H1 (cell line): ENCODE data around the gene CCSER2. TPM values are rescaled to one million over a fixed set of nuclear protein-coding genes. Genes with fewer than 3 reads are reported as not detected.

Experiments used
- CTCF ChIA-PET: fragments of 300-600 bp; sonication (Branson Sonifier 250); formaldehyde crosslinking; loops from one replicate; lab custom pipeline; 2021; ENCODE audit not compliant: partially characterized antibody; lab: Charles Lee
- POLR2A ChIA-PET: fragments of 300-600 bp; sonication (Branson Sonifier 250); formaldehyde crosslinking; loops from one replicate; lab custom pipeline; 2021; ENCODE audit warnings: inconsistent platforms; ENCODE audit not compliant: partially characterized antibody; lab: Charles Lee
- DNase-seq, 2 experiments: peaks; one replicate each; pipeline versions ENCODE4 v3.0.0 to v3.0.0-alpha.2; 2010 to 2022; ENCODE audit warnings: low spot score in 2 of 2, low read depth in 1 of 2, mixed read lengths in 1 of 2
- FAIRE-seq: peaks from 2 replicates; lab custom pipeline; 2011; peaks lifted over from hg19 to GRCh38; lab: Jason Lieb, UNC
- H2AFZ ChIP-seq: 2 replicates; pipeline ENCODE4 v1.8.1; 2012; ENCODE audit warnings: low read length, inconsistent platforms
- H2AK5ac ChIP-seq: 2 replicates; pipeline ENCODE4 v1.6.1; 2013; ENCODE audit warnings: low read depth, low read length
- H2BK120ac ChIP-seq: replicated peaks from 2 replicates; pipeline ENCODE3; 2013; ENCODE audit warnings: low read depth, low read length, inconsistent platforms
- H2BK12ac ChIP-seq: 2 replicates; pipeline ENCODE4 v1.6.1; 2013; ENCODE audit warnings: low read depth, low read length
- H2BK15ac ChIP-seq: 2 replicates; pipeline ENCODE4 v1.6.1; 2013; ENCODE audit warnings: low read length
- H2BK20ac ChIP-seq: 2 replicates; pipeline ENCODE4 v1.6.1; 2013; ENCODE audit warnings: low read length
- H2BK5ac ChIP-seq: 2 replicates; pipeline ENCODE4 v1.6.1; 2013; ENCODE audit warnings: low read depth, low read length
- H3K14ac ChIP-seq: 2 replicates; pipeline ENCODE4 v1.6.1; 2013; ENCODE audit warnings: inconsistent platforms; ENCODE audit not compliant: insufficient read length
- H3K18ac ChIP-seq: 2 replicates; pipeline ENCODE4 v1.6.1; 2013; ENCODE audit warnings: low read length; ENCODE audit errors: extremely low read depth
- H3K23ac ChIP-seq: 2 replicates; pipeline ENCODE4 v1.6.1; 2013; ENCODE audit warnings: inconsistent platforms; ENCODE audit not compliant: insufficient read length
- H3K23me2 ChIP-seq: 2 replicates; pipeline ENCODE4 v1.6.1; 2013; ENCODE audit warnings: low read depth, low read length
- H3K27ac ChIP-seq: 2 replicates; pipeline ENCODE4 v1.6.1; 2011; ENCODE audit warnings: low read depth, low read length, inconsistent platforms
- H3K27me3 ChIP-seq, 4 experiments: replicated peaks in 1 of 4; 1 replicate in 1 of 4; 2 replicates in 3 of 4; pipeline versions ENCODE4 v1.6.1 to v1.8.1; 2011 to 2013; ENCODE audit warnings: low read length in 3 of 4, mild to moderate bottlenecking in 3 of 4, inconsistent platforms in 2 of 4, mixed read lengths in 2 of 4, moderate library complexity in 1 of 4; ENCODE audit not compliant: control insufficient read depth in 3 of 4, insufficient read depth in 3 of 4; ENCODE audit errors: extremely low read depth in 1 of 4
- H3K36me3 ChIP-seq, 4 experiments: 2 replicates each; pipeline versions ENCODE4 v1.6.1 to v1.8.1; 2011 to 2013; ENCODE audit warnings: mild to moderate bottlenecking in 4 of 4, low read length in 3 of 4, moderate library complexity in 2 of 4, control low read depth in 1 of 4, inconsistent platforms in 1 of 4; ENCODE audit not compliant: insufficient read depth in 4 of 4, control insufficient read depth in 2 of 4
- H3K4ac ChIP-seq: replicated peaks from 2 replicates; pipeline ENCODE3; 2013; ENCODE audit warnings: low read length, low read depth, mixed read lengths, inconsistent platforms; ENCODE audit not compliant: insufficient read length
- H3K4me1 ChIP-seq, 4 experiments: replicated peaks in 1 of 4; 1 replicate in 1 of 4; 2 replicates in 3 of 4; pipeline versions ENCODE4 v1.6.1 to v1.8.1; 2011 to 2013; ENCODE audit warnings: low read length in 3 of 4, inconsistent platforms in 2 of 4, mixed read lengths in 1 of 4; ENCODE audit not compliant: insufficient read depth in 4 of 4, control insufficient read depth in 3 of 4
- H3K4me2 ChIP-seq, 2 experiments: 2 replicates each; pipeline versions ENCODE4 v1.6.1 to v1.8.1; 2011 to 2013; ENCODE audit warnings: low read depth in 2 of 2, low read length in 2 of 2, control low read depth in 1 of 2, inconsistent platforms in 1 of 2, mild to moderate bottlenecking in 1 of 2; ENCODE audit not compliant: insufficient read depth in 1 of 2
- H3K4me3 ChIP-seq, 4 experiments: fragments of 200-600, 300-600 bp in 1 of 4; sonication (generic), shearing (Covaris generic), sonication (Bioruptor Twin) in 1 of 4; 2 replicates each; pipeline versions ENCODE4 v1.5.1 to v1.8.1; 2011 to 2016; ENCODE audit warnings: low read length in 4 of 4, low read depth in 3 of 4, control low read depth in 2 of 4, inconsistent platforms in 2 of 4, mild to moderate bottlenecking in 2 of 4, mixed read lengths in 1 of 4, moderate library complexity in 1 of 4; ENCODE audit not compliant: insufficient read depth in 2 of 4; ENCODE audit errors: extremely low read depth in 1 of 4
- H3K56ac ChIP-seq: replicated peaks from 2 replicates; pipeline ENCODE3; 2013; ENCODE audit warnings: low read depth, mild to moderate bottlenecking, mixed read lengths, low read length, inconsistent platforms; ENCODE audit not compliant: insufficient read length
- H3K79me1 ChIP-seq: 2 replicates; pipeline ENCODE4 v1.6.1; 2013; ENCODE audit warnings: low read depth, low read length, control low read depth
- H3K79me2 ChIP-seq, 2 experiments: 2 replicates each; pipeline versions ENCODE4 v1.6.1 to v1.8.1; 2012 to 2013; ENCODE audit warnings: low read length in 2 of 2, mild to moderate bottlenecking in 2 of 2, inconsistent platforms in 1 of 2; ENCODE audit not compliant: insufficient read depth in 2 of 2, control insufficient read depth in 1 of 2
- H3K9ac ChIP-seq, 4 experiments: replicated peaks in 1 of 4; 1 replicate in 1 of 4; 2 replicates in 3 of 4; pipeline versions ENCODE4 v1.6.1 to v1.8.1; 2011 to 2013; ENCODE audit warnings: low read depth in 3 of 4, low read length in 3 of 4, control low read depth in 2 of 4, mild to moderate bottlenecking in 2 of 4, moderate library complexity in 2 of 4, inconsistent platforms in 1 of 4; ENCODE audit errors: extremely low read depth in 1 of 4
- H3K9me3 ChIP-seq, 2 experiments: 2 replicates each; pipeline versions ENCODE4 v1.6.1 to v1.8.1; 2012 to 2013; ENCODE audit warnings: mild to moderate bottlenecking in 2 of 2, moderate library complexity in 2 of 2, control low read depth in 1 of 2, inconsistent platforms in 1 of 2, low read depth in 1 of 2, low read length in 1 of 2, mixed read lengths in 1 of 2; ENCODE audit not compliant: insufficient read depth in 2 of 2
- H4K20me1 ChIP-seq, 2 experiments: replicated peaks in 1 of 2; 2 replicates each; pipeline versions ENCODE3 to v1.8.1; 2011 to 2013; ENCODE audit warnings: inconsistent platforms in 2 of 2, low read length in 2 of 2, mild to moderate bottlenecking in 1 of 2; ENCODE audit not compliant: insufficient read depth in 2 of 2, control insufficient read depth in 1 of 2
- H4K5ac ChIP-seq: 2 replicates; pipeline ENCODE4 v1.6.1; 2013; ENCODE audit warnings: low read length, low read depth, mixed read lengths, inconsistent platforms; ENCODE audit not compliant: insufficient read length
- H4K8ac ChIP-seq: 2 replicates; pipeline ENCODE4 v1.8.0; 2013; ENCODE audit warnings: mild to moderate bottlenecking, moderate library complexity, low read length, inconsistent platforms; ENCODE audit not compliant: insufficient read depth; ENCODE audit errors: extremely low read depth
- H4K91ac ChIP-seq: replicated peaks from 2 replicates; pipeline ENCODE3; 2013; ENCODE audit warnings: low read length, mixed read lengths, inconsistent platforms; ENCODE audit not compliant: insufficient read length
- ASH2L ChIP-seq: fragments of 200-600, 300-600 bp; sonication (generic); IDR thresholded peaks from one replicate; pipeline ENCODE4 v1.7.1; 2017; ENCODE audit warnings: low read length
- CBX5 ChIP-seq: fragments of 300-800, 300-1000 bp; sonication (generic); IDR thresholded peaks from 2 replicates; pipeline ENCODE4 v1.7.1; 2016; ENCODE audit warnings: antibody characterized with exemption, low read length, low read depth
- EP300 ChIP-seq, 2 experiments: IDR thresholded peaks; 1 replicate in 1 of 2; 2 replicates in 1 of 2; pipeline ENCODE4 v1.6.1; 2011 to 2012; ENCODE audit warnings: low read depth in 2 of 2, low read length in 2 of 2, mild to moderate bottlenecking in 2 of 2, borderline replicate concordance in 1 of 2, inconsistent platforms in 1 of 2, moderate library complexity in 1 of 2
- GABPA ChIP-seq: IDR thresholded peaks from 2 replicates; pipeline ENCODE4 v1.6.1; 2011; ENCODE audit warnings: mild to moderate bottlenecking, low read length, moderate library complexity, borderline replicate concordance; ENCODE audit not compliant: insufficient read depth
- GTF2F1 ChIP-seq: IDR thresholded peaks from 2 replicates; pipeline ENCODE4 v1.6.1; 2012; ENCODE audit warnings: low read depth, low read length, improper control_type of control experiment, borderline replicate concordance
- KDM4A ChIP-seq: IDR thresholded peaks from one replicate; pipeline ENCODE4 v1.7.1; 2012; ENCODE audit warnings: low read depth, mild to moderate bottlenecking, moderate library complexity, low read length, inconsistent platforms; ENCODE audit not compliant: severe bottlenecking
- POLR2A ChIP-seq, 2 experiments: IDR thresholded peaks; 1 replicate in 1 of 2; 2 replicates in 1 of 2; pipeline ENCODE4 v1.6.1; 2011; ENCODE audit warnings: low read depth in 2 of 2, low read length in 2 of 2, mild to moderate bottlenecking in 2 of 2; ENCODE audit errors: control extremely low read depth in 1 of 2
- SAP30 ChIP-seq: fragments of 300-600 bp; sonication (generic); IDR thresholded peaks from 2 replicates; pipeline ENCODE4 v1.7.1; 2012; ENCODE audit warnings: low read length, moderate library complexity, mild to moderate bottlenecking, inconsistent platforms; ENCODE audit not compliant: insufficient read depth, insufficient replicate concordance
- SP1 ChIP-seq: IDR thresholded peaks from 2 replicates; pipeline ENCODE4 v1.6.1; 2011; ENCODE audit warnings: low read depth, low read length
- TBP ChIP-seq: IDR thresholded peaks from 2 replicates; pipeline ENCODE4 v1.6.1; 2011; ENCODE audit warnings: low read depth, low read length, improper control_type of control experiment
- USF2 ChIP-seq: IDR thresholded peaks from 2 replicates; pipeline ENCODE4 v1.6.1; 2011; ENCODE audit warnings: low read length, improper control_type of control experiment
- ZNF274 ChIP-seq: IDR thresholded peaks from 2 replicates; pipeline ENCODE4 v1.7.0; 2012; ENCODE audit warnings: low read length, borderline replicate concordance; ENCODE audit errors: extremely low read depth
- WGBS, 2 experiments: shearing (Covaris generic) in 1 of 2; methylation state at CpG; one replicate each; pipeline versions ENCODE4 v1.1.6 to v1.1.7; 2013 to 2015; ENCODE audit warnings: low lambda C conversion rate in 2 of 2, mixed read lengths in 2 of 2, inconsistent platforms in 1 of 2, low coverage in 1 of 2, missing lambda C conversion rate in 1 of 2; ENCODE audit not compliant: insufficient replicate concordance in 2 of 2, insufficient coverage in 1 of 2, insufficient read length in 1 of 2; ENCODE audit errors: extremely low coverage in 1 of 2, missing lambda C conversion rate in 1 of 2; 5-methylcytosine and 5-hydroxymethylcytosine counted together
- polyA plus RNA-seq, 7 experiments: library from polyadenylated mRNA; depleted of rRNA in 3 of 7; stranded (reverse) in 5 of 7; unstranded in 2 of 7; fragments of >200 nt in 5 of 7; fragments of 200-250 nt in 2 of 7; gene quantifications; 1 replicate in 5 of 7; 2 replicates in 1 of 7; 4 replicates in 1 of 7; pipeline versions ENCODE4 v1.2.1 to v1.2.3, GENCODE V29; 2011 to 2013; ENCODE audit warnings: missing spikeins in 2 of 7, mixed read lengths in 2 of 7
- total RNA-seq: library from RNA; stranded (reverse); fragmentation: NEBNext Ultra II Directional; extraction: Animal tissue kit (Norgen Biotek cat#: 25700); gene quantifications from 2 replicates; pipeline ENCODE4 v1.2.1, GENCODE V29; 2021

The CCSER2 gene
- total and polyA plus RNA-seq, 2 of the 8 experiments (the other 6 are each of a cell fraction or from before 2014, with no cell fraction given) = 6.9 to 30.5 TPM

GRCh38 chr10:84530724-84531325 lies 202.4 kb downstream of the CCSER2 start:
- no peak for FAIRE-seq

More at GRCh38 chr10:84530724-84531325, 202.4 kb downstream of the CCSER2 start:
- H3K79me1 ChIP-seq = no peaks in the 10 kb centered on the region
- 83% methylated on average over 9 of the region's 9 CpGs; no CpG with 5 or more reads in 1 of the 2 experiments for WGBS, 2 experiments
- POLR2A ChIA-PET = no interaction called here
- H3K4me3 ChIP-seq = no peak overlapping the region
- no peak overlapping the region for H3K18ac ChIP-seq
- H2BK15ac ChIP-seq = no peak overlapping the region
- no peaks in the 10 kb centered on the region for H4K20me1 ChIP-seq
- no peak overlapping the region for H2BK120ac ChIP-seq
- H3K36me3 ChIP-seq = no peaks in the 10 kb centered on the region; a peak in 1 of 8 replicates
- H3K56ac ChIP-seq = no peak overlapping the region
- no peak overlapping the region for H4K8ac ChIP-seq
- no peak overlapping the region for H3K4ac ChIP-seq
- no peak overlapping the region for H2AK5ac ChIP-seq
- no peak for DNase-seq
- no peak overlapping the region for H3K23ac ChIP-seq
- H3K4me1 ChIP-seq = no peaks in the 10 kb centered on the region
- CTCF ChIA-PET = interaction anchor here (0.8 to 26.4 kb wide), 12 partner anchors 9 to 294 kb away, joined by 3 to 558 read pairs (median 4); no protein-coding TSS in a partner anchor
- H3K23me2 ChIP-seq = no peaks in the 10 kb centered on the region
- H3K14ac ChIP-seq = no peak overlapping the region
- no peak overlapping the region for H2AFZ ChIP-seq
- H4K91ac ChIP-seq = no peak overlapping the region
- no peaks in the 10 kb centered on the region for H3K27me3 ChIP-seq
- H3K4me2 ChIP-seq = no peak overlapping the region
- H3K9me3 ChIP-seq = peaks cover 2 to 8% of the 10 kb centered on the region in 2 experiments; a peak in 2 of 4 replicates
- no peak overlapping the region for H2BK5ac ChIP-seq
- H2BK12ac ChIP-seq = no peak overlapping the region
- H4K5ac ChIP-seq = no peak overlapping the region
- no peaks in the 10 kb centered on the region for H3K79me2 ChIP-seq
- H3K9ac ChIP-seq = no peak overlapping the region
- H2BK20ac ChIP-seq = no peak overlapping the region
- no peak overlapping the region for H3K27ac ChIP-seq
- TF ChIP-seq KDM4A = no peak
- TF ChIP-seq CBX5 = no peak
- no peak for TF ChIP-seq SP1
- no peak for TF ChIP-seq USF2
- TF ChIP-seq GABPA = no peak
- no peak for TF ChIP-seq POLR2A (IDR thresholded peaks at IDR 0.05; ENCODE audit: control extremely low read depth in 1 of 2, low read depth in 2 of 2, low read length in 2 of 2)
- TF ChIP-seq EP300 (IDR thresholded peaks at IDR 0.05; ENCODE audit: borderline replicate concordance in 1 of 2, low read depth in 2 of 2, low read length in 2 of 2) = no peak
- no peak for TF ChIP-seq SAP30
- no peak for TF ChIP-seq ZNF274
- no peak for TF ChIP-seq GTF2F1
- no peak for TF ChIP-seq TBP
- TF ChIP-seq ASH2L = no peak
